ENCODE results near the gene RAVER1. TPM values are rescaled to one million over a fixed set of nuclear protein-coding genes. Genes with fewer than 3 reads are reported as not detected.

Gene RAVER1
- total and polyA plus RNA-seq, 2 of the 13 experiments (the other 11 are each of a cell fraction or from before 2014, with no cell fraction given) = 3.6 to 7.9 TPM

DNA sequence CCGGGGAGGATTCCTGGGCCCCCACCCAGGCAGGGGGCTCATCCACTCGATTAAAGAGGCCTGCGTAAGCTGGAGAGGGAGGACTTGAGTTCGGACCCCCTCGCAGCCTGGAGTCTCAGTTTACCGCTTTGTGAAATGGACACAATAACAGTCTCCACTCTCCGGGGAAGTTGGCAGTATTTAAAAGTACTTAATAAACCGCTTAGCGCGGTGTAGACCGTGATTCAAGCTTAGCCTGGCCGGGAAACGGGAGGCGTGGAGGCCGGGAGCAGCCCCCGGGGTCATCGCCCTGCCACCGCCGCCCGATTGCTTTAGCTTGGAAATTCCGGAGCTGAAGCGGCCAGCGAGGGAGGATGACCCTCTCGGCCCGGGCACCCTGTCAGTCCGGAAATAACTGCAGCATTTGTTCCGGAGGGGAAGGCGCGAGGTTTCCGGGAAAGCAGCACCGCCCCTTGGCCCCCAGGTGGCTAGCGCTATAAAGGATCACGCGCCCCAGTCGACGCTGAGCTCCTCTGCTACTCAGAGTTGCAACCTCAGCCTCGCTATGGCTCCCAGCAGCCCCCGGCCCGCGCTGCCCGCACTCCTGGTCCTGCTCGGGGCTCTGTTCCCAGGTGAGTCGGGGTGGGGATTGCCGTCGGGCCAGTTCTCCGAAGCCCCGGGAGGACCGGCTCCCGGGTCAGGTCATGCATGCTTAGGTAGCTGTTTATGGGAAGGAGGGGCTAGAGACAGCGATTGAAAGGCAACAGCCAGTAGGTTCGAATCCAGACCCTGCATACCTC, 62.5 kb downstream of the RAVER1 start, which contains the start of gene ICAM1 (continued):
- TF ChIP-seq MAFK (conservative IDR thresholded peaks at IDR 0.05 in 1 of 2, IDR thresholded peaks at IDR 0.05 in 1 of 2; ENCODE audit: low read length in 2 of 2) = no peak
- TF ChIP-seq ZNF772 (CRISPR knock-in tag; IDR thresholded peaks at IDR 0.05) = peak; percentile 98
- TF ChIP-seq, protein P1, sequence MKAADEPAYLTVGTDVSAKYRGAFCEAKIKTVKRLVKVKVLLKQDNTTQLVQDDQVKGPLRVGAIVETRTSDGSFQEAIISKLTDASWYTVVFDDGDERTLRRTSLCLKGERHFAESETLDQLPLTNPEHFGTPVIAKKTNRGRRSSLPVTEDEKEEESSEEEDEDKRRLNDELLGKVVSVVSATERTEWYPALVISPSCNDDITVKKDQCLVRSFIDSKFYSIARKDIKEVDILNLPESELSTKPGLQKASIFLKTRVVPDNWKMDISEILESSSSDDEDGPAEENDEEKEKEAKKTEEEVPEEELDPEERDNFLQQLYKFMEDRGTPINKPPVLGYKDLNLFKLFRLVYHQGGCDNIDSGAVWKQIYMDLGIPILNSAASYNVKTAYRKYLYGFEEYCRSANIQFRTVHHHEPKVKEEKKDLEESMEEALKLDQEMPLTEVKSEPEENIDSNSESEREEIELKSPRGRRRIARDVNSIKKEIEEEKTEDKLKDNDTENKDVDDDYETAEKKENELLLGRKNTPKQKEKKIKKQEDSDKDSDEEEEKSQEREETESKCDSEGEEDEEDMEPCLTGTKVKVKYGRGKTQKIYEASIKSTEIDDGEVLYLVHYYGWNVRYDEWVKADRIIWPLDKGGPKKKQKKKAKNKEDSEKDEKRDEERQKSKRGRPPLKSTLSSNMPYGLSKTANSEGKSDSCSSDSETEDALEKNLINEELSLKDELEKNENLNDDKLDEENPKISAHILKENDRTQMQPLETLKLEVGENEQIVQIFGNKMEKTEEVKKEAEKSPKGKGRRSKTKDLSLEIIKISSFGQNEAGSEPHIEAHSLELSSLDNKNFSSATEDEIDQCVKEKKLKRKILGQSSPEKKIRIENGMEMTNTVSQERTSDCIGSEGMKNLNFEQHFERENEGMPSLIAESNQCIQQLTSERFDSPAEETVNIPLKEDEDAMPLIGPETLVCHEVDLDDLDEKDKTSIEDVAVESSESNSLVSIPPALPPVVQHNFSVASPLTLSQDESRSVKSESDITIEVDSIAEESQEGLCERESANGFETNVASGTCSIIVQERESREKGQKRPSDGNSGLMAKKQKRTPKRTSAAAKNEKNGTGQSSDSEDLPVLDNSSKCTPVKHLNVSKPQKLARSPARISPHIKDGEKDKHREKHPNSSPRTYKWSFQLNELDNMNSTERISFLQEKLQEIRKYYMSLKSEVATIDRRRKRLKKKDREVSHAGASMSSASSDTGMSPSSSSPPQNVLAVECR (CRISPR knock-in tag; IDR thresholded peaks at IDR 0.05; ENCODE audit: borderline replicate concordance) = peak; percentile 94
- TF ChIP-seq POLR2AphosphoS2 (IDR thresholded peaks at IDR 0.05; ENCODE audit: low read depth, low read length) = no peak
- TF ChIP-seq ZNF550 (CRISPR knock-in tag; IDR thresholded peaks at IDR 0.05; ENCODE audit: borderline replicate concordance) = no peak
- no peak for TF ChIP-seq RCOR2 (CRISPR knock-in tag; IDR thresholded peaks at IDR 0.05)
- no peak for TF ChIP-seq ATAD3A (CRISPR knock-in tag; IDR thresholded peaks at IDR 0.05)
- no peak; the same call in 1 of the 2 replicates for TF ChIP-seq BRCA1 (CRISPR knock-in tag; IDR thresholded peaks at IDR 0.05)
- TF ChIP-seq, protein P2, sequence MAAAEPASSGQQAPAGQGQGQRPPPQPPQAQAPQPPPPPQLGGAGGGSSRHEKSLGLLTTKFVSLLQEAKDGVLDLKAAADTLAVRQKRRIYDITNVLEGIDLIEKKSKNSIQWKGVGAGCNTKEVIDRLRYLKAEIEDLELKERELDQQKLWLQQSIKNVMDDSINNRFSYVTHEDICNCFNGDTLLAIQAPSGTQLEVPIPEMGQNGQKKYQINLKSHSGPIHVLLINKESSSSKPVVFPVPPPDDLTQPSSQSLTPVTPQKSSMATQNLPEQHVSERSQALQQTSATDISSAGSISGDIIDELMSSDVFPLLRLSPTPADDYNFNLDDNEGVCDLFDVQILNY (CRISPR knock-in tag; conservative IDR thresholded peaks at IDR 0.05) = no peak
- TF ChIP-seq DR1 (CRISPR knock-in tag; IDR thresholded peaks at IDR 0.05) = peak; percentile 92
- no peak for TF ChIP-seq ZNF674 (CRISPR knock-in tag; IDR thresholded peaks at IDR 0.05; ENCODE audit: low read depth)
- no peak for TF ChIP-seq ZNF329 (CRISPR knock-in tag; IDR thresholded peaks at IDR 0.05; ENCODE audit: low read depth)
- TF ChIP-seq GATA4 (IDR thresholded peaks at IDR 0.05; ENCODE audit: borderline replicate concordance, low read depth) = peak; percentile 70; the same call in 1 of the 2 replicates
- no peak for TF ChIP-seq SETDB1 (CRISPR knock-in tag; IDR thresholded peaks at IDR 0.05; ENCODE audit: borderline replicate concordance)
- peak; percentile 33; the same call in 1 of the 2 replicates for TF ChIP-seq ZNF33B (CRISPR knock-in tag; IDR thresholded peaks at IDR 0.05)
- TF ChIP-seq, protein P3, sequence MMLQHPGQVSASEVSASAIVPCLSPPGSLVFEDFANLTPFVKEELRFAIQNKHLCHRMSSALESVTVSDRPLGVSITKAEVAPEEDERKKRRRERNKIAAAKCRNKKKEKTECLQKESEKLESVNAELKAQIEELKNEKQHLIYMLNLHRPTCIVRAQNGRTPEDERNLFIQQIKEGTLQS (CRISPR knock-in tag; IDR thresholded peaks at IDR 0.05) = peak; percentile 63; the same call in 1 of the 2 replicates
- TF ChIP-seq HNF4A (CRISPR knock-in tag; IDR thresholded peaks at IDR 0.05) = 0 out of 2 replicates have a peak, but pooled peaks have one; percentile 35
- TF ChIP-seq, protein P4, sequence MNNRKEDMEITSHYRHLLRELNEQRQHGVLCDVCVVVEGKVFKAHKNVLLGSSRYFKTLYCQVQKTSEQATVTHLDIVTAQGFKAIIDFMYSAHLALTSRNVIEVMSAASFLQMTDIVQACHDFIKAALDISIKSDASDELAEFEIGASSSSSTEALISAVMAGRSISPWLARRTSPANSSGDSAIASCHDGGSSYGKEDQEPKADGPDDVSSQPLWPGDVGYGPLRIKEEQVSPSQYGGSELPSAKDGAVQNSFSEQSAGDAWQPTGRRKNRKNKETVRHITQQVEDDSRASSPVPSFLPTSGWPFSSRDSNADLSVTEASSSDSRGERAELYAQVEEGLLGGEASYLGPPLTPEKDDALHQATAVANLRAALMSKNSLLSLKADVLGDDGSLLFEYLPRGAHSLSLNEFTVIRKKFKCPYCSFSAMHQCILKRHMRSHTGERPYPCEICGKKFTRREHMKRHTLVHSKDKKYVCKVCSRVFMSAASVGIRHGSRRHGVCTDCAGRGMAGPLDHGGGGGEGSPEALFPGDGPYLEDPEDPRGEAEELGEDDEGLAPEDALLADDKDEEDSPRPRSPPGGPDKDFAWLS (CRISPR knock-in tag; IDR thresholded peaks at IDR 0.05; ENCODE audit: borderline replicate concordance) = no peak
- TF ChIP-seq ZNF530 (CRISPR knock-in tag; IDR thresholded peaks at IDR 0.05; ENCODE audit: low read depth) = no peak
- TF ChIP-seq, protein P5, sequence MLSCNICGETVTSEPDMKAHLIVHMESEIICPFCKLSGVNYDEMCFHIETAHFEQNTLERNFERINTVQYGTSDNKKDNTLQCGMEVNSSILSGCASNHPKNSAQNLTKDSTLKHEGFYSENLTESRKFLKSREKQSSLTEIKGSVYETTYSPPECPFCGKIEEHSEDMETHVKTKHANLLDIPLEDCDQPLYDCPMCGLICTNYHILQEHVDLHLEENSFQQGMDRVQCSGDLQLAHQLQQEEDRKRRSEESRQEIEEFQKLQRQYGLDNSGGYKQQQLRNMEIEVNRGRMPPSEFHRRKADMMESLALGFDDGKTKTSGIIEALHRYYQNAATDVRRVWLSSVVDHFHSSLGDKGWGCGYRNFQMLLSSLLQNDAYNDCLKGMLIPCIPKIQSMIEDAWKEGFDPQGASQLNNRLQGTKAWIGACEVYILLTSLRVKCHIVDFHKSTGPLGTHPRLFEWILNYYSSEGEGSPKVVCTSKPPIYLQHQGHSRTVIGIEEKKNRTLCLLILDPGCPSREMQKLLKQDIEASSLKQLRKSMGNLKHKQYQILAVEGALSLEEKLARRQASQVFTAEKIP (CRISPR knock-in tag; IDR thresholded peaks at IDR 0.05; ENCODE audit: borderline replicate concordance) = no peak

Measured in HepG2 (cell line).